Activated CD4-positive, alpha-beta T cell treated with anti-CD3 and anti-CD28 coated beads, Interleukin-2, amount 50 U/mL, for 48 hours (primary cell): Measurements from ENCODE around the gene SRRT.
"Not testable (repeated sequence)": the region's sequence is repeated elsewhere in the genome, so short reads cannot be mapped to it uniquely, and the experiment has no call there.

Experiments
- DNase-seq, 2 experiments: peaks; one replicate each; pipeline ENCODE4 v3.0.0-alpha.2; 2020

SRRT gene

GRCh38 chr7:100874577-100875355 is at the start of gene SRRT:
SRRT (plus strand) TSS chr7:100875103; CDS start chr7:100875591, 488 bp downstream.
- peak; percentile 99 for DNase-seq

GRCh38 chr7:100825215-100825671 is 49.7 kb upstream of the SRRT start:
- DNase-seq, result no peak

- no peak for DNase-seq
These were observed 49.0 kb upstream of the SRRT start for GRCh38 chr7:100825751-100826513.

GRCh38 chr7:100826514-100827329 is 48.2 kb upstream of the SRRT start:
- DNase-seq, result no peak

GRCh38 chr7:100827330-100828226 is 47.3 kb upstream of the SRRT start, which contains the start of gene EPHB4:
EPHB4 (minus strand) TSS chr7:100827523; CDS start chr7:100827030, 493 bp downstream.
- DNase-seq, result peak in 1 of 2 experiments; percentile 35

- no peak for DNase-seq
These were observed 45.7 kb upstream of the SRRT start for GRCh38 chr7:100829150-100829716.

DNA sequence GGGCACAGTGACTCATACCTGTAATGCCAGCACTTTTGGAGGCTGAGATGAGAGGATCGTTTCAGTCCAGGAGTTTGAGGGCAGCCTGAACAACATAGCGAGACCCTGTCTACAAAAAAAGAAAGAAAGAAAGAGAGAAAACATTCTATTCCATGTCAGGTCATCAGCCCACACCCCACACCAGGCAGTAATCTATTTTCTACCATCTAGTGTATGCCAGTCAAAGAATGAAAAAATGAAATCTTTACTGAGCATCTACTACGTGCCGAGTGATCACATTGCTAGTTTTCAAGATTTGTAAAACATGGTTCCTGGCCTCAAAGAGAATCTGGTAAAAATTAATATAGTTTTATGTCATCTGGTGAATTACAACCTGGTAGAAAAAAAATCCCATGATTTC is 44.5 kb upstream of the SRRT start:
- DNase-seq, result no peak

- DNase-seq, result no peak
These were observed 42.6 kb upstream of the SRRT start for GRCh38 chr7:100832281-100832633.

GRCh38 chr7:100835903-100836811 is 38.7 kb upstream of the SRRT start:
- no peak for DNase-seq

DNA sequence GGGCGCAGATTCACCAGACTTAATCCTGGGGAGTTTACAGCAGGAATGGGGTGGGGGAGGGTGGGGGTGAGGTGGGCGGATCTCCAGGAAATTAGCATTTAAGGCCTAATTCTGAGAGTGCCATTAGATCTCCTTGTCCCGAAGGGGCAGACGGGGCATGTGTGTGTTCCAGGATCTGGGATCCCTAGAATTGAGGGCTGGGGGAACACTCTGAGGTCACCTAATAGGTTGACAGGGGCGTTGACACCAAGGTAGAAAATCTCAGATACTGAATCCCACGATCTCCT is 38.1 kb upstream of the SRRT start:
- DNase-seq, result no peak

DNA sequence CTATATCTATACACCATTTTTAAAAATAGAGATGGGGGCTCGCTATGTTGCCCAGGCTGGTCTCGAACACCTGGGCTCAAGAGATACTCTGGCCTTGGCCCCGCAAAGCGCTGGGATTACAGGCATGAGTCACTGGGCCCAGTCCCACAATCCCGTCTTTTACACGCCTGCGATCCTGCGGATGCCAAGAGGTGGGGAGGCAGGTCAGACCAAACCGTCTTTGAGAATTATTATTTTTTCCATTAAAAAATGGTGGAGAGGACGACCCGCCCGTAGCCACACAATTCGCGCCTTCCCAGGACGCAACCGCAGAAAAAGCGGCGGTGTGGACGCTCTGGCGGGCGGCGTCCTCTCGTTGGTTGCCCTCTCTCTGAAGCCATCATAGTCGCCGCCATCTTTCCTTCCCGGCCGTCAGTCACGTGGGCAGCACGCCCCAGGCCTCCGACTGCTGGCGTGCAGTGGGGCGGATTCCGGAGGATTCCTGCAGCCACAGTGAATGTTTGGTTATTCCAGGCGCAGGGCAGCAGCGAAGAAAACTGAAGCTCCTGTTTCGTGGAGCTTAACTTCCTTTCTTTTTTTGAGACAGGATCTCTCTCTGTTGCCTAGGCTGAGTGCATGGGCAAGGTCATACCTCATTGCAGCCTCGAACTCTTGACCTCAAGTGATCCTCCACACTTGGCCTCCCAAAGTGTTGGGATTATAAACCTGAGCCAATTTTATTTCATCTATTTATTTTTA is 37.6 kb upstream of the SRRT start:
- DNase-seq, result peak; percentile 81 to 84

GRCh38 chr7:100839361-100839760 is 35.5 kb upstream of the SRRT start:
- no peak for DNase-seq

GRCh38 chr7:100840470-100841100 is 34.3 kb upstream of the SRRT start:
- DNase-seq, result no peak

GRCh38 chr7:100847360-100847759 is 27.5 kb upstream of the SRRT start:
- no peak for DNase-seq

DNA sequence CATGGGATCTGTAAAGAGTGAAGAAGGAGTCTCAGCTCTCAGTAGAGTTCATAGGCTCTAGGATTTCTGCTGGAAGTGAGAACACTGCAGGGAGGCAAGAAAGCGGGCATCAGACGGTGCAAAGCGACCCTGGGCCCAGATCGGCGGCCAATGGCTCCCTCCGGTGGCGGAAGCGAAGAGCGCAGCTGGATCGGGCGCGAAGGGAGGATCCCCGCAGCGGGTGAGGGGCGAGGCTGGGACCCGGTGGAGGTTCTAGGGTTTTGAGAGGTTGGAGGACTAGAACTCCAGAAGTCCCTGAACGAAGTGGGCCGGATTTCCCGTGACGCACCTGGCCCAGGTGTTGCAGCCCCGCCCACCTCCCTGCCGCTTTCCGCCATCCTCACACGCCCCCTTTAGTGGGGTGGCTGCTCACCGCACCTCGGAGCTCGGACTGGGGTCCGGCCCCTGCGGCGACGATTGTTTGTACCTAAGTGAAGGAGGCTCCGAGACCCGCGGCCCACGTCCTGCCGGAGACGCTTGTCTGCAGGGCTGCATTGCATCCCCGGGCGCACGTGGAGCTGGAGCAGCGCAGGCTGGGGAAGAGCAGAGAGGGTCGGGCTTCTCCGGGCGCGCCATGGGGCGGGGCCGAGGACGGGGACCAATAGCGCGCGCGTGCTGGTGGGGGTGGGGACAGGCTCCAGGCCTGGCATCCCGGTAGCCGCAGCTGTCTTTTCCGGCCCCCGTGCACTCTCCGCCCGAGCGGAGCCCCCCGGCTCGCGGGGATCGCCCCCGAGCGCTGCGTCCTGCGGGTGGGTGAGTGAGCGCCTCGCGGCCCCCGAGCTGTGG is 22.6 kb upstream of the SRRT start, which contains the start of gene SLC12A9:
Gene SLC12A9 (plus strand): TSS at position 666 of the 825 bp plus-strand sequence. CDS start 1,485 bp downstream, outside the sequence.
- DNase-seq, result peak; percentile 88 to 90

- no peak for DNase-seq
These were observed 20.6 kb upstream of the SRRT start for GRCh38 chr7:100854146-100854895.

DNA sequence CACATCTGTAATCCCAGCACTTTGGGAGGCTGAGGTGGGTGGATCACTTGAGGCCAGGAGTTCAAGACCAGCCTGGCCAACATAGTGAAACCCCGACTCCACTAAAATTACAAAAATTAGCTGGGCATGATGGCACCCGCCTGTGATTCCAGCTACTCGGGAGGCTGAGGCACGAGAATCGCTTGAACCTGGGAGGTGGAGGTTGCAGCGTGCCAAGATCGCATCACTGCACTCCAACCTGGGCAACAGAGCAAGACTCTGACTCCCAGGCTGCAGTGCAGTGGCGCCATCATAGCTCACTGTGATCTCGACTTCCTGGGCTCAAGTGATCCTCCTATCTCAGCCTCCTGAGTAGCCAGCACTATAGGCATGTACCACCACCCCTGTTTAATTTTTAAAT is 20.0 kb upstream of the SRRT start:
- not testable (repeated sequence) for DNase-seq

DNA sequence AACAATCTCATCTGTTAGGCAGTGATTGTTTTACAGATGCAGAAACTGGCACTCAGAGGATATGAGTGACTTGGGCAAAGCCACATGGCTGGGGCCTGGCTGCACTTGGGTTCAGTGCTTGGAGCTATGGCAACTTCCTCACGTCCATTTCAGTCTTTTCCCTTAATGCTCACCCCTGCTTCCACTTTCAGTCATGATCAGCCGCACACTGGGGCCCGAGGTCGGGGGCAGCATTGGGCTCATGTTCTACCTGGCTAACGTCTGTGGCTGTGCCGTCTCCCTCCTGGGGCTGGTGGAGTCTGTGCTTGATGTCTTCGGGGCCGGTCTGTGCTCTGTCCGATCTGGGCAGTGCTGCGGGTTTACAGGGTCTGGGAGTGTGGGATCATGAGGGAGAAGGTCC is 19.4 kb upstream of the SRRT start:
- no peak for DNase-seq
